ENCODE measurements around the gene DOCK1.
"Not testable (repeated sequence)": the region's sequence is repeated elsewhere in the genome, so short reads cannot be mapped to it uniquely, and the experiment has no call there.

The DOCK1 gene

GRCh38 chr10:127296696-127297095 is 391.5 kb downstream of the DOCK1 start:
- Histone ChIP-seq H3K36me3 (ENCODE audit: control insufficient read depth in 1 of 2, insufficient read depth in 2 of 2, low read depth in 1 of 2, low read length in 2 of 2) (peaks cover 9 to 16% of the 10 kb centered on the region in 2 experiments), H3K9ac (ENCODE audit: low read length) (no peak overlapping the region), H4K8ac (ENCODE audit: low read length) (no peak overlapping the region), H3K4me1 (ENCODE audit: control insufficient read depth, insufficient read depth, low read depth, low read length) (peaks cover 8% of the 10 kb centered on the region), H3K27me3 (ENCODE audit: control insufficient read depth in 1 of 2, insufficient read depth in 1 of 2, low read length in 2 of 2) (no peaks in the 10 kb centered on the region), H3K23ac (ENCODE audit: low read length in 2 of 2) (no peak overlapping the region), H2BK120ac (ENCODE audit: low read depth, low read length) (no peak overlapping the region), H3K79me1 (replicated peaks; ENCODE audit: low read length, poor library complexity, severe bottlenecking) (peaks cover 10% of the 10 kb centered on the region), H3K18ac (ENCODE audit: low read depth in 1 of 2, low read length in 2 of 2) (no peak overlapping the region), H3K27ac (ENCODE audit: low read length, poor library complexity, severe bottlenecking) (no peak overlapping the region), H2BK5ac (ENCODE audit: low read depth, low read length, poor library complexity, severe bottlenecking) (no peak overlapping the region), H2BK15ac (ENCODE audit: low read depth, poor library complexity, severe bottlenecking) (no peak overlapping the region), H2BK12ac (ENCODE audit: low read length in 2 of 2) (no peak overlapping the region), H3K4ac (ENCODE audit: low read depth in 1 of 2, low read length in 2 of 2) (no peak overlapping the region), H3K14ac (ENCODE audit: low read length in 2 of 2) (no peak overlapping the region), H3K4me3 (ENCODE audit: insufficient read depth in 1 of 2, low read depth in 1 of 2, low read length in 2 of 2) (no peak overlapping the region), H2AFZ (ENCODE audit: low read depth, low read length) (no peak overlapping the region), H2AK5ac (ENCODE audit: low read length, severe bottlenecking) (no peak overlapping the region), H4K91ac (ENCODE audit: low read length) (no peak overlapping the region), H3K4me2 (ENCODE audit: low read length, poor library complexity, severe bottlenecking) (no peak overlapping the region), H3K9me3 (ENCODE audit: control insufficient read depth, low read length) (no peaks in the 10 kb centered on the region)
- 93% methylated on average over 6 of the region's 6 CpGs for WGBS
- no peak for DNase-seq

- Histone ChIP-seq H3K36me3 (ENCODE audit: control insufficient read depth in 1 of 2, insufficient read depth in 2 of 2, low read depth in 1 of 2, low read length in 2 of 2) (peaks cover 5 to 11% of the 10 kb centered on the region in 2 experiments), H3K4me2 (ENCODE audit: low read length, poor library complexity, severe bottlenecking) (no peak overlapping the region), H3K79me1 (replicated peaks; ENCODE audit: low read length, poor library complexity, severe bottlenecking) (peaks cover 9% of the 10 kb centered on the region), H3K4me1 (ENCODE audit: control insufficient read depth, insufficient read depth, low read depth, low read length) (peaks cover 11% of the 10 kb centered on the region), H2BK120ac (ENCODE audit: low read depth, low read length) (no peak overlapping the region), H3K23ac (ENCODE audit: low read length in 2 of 2) (no peak overlapping the region), H3K4me3 (ENCODE audit: insufficient read depth in 1 of 2, low read depth in 1 of 2, low read length in 2 of 2) (no peak overlapping the region), H2BK5ac (ENCODE audit: low read depth, low read length, poor library complexity, severe bottlenecking) (no peak overlapping the region), H3K9me3 (ENCODE audit: control insufficient read depth, low read length) (no peaks in the 10 kb centered on the region), H4K8ac (ENCODE audit: low read length) (no peak overlapping the region), H3K9ac (ENCODE audit: low read length) (no peak overlapping the region), H4K91ac (ENCODE audit: low read length) (no peak overlapping the region), H3K27ac (ENCODE audit: low read length, poor library complexity, severe bottlenecking) (no peak overlapping the region), H3K18ac (ENCODE audit: low read depth in 1 of 2, low read length in 2 of 2) (no peak overlapping the region), H3K27me3 (ENCODE audit: control insufficient read depth in 1 of 2, insufficient read depth in 1 of 2, low read length in 2 of 2) (no peaks in the 10 kb centered on the region), H2AK5ac (ENCODE audit: low read length, severe bottlenecking) (no peak overlapping the region), H2BK15ac (ENCODE audit: low read depth, poor library complexity, severe bottlenecking) (no peak overlapping the region), H3K4ac (ENCODE audit: low read depth in 1 of 2, low read length in 2 of 2) (no peak overlapping the region), H3K14ac (ENCODE audit: low read length in 2 of 2) (no peak overlapping the region), H2AFZ (ENCODE audit: low read depth, low read length) (no peak overlapping the region), H2BK12ac (ENCODE audit: low read length in 2 of 2) (no peak overlapping the region)
- 62% methylated on average over 4 of the region's 4 CpGs for WGBS
- peak; percentile 41 for DNase-seq
These were observed 393.2 kb downstream of the DOCK1 start for GRCh38 chr10:127298381-127298780.

- H3K23ac ChIP-seq (ENCODE audit: low read length in 2 of 2); DNase-seq; H3K27me3 ChIP-seq (ENCODE audit: control insufficient read depth in 1 of 2, insufficient read depth in 1 of 2, low read length in 2 of 2); H2BK120ac ChIP-seq (ENCODE audit: low read depth, low read length); H3K9ac ChIP-seq (ENCODE audit: low read length); H3K9me3 ChIP-seq (ENCODE audit: control insufficient read depth, low read length); H3K27ac ChIP-seq (ENCODE audit: low read length, poor library complexity, severe bottlenecking); H4K91ac ChIP-seq (ENCODE audit: low read length); H3K4ac ChIP-seq (ENCODE audit: low read depth in 1 of 2, low read length in 2 of 2); H3K36me3 ChIP-seq (ENCODE audit: control insufficient read depth in 1 of 2, insufficient read depth in 2 of 2, low read depth in 1 of 2, low read length in 2 of 2); H3K4me3 ChIP-seq (ENCODE audit: insufficient read depth in 1 of 2, low read depth in 1 of 2, low read length in 2 of 2); H2AFZ ChIP-seq (ENCODE audit: low read depth, low read length); H4K8ac ChIP-seq (ENCODE audit: low read length); H3K14ac ChIP-seq (ENCODE audit: low read length in 2 of 2); H2BK12ac ChIP-seq (ENCODE audit: low read length in 2 of 2); H2AK5ac ChIP-seq (ENCODE audit: low read length, severe bottlenecking); H3K18ac ChIP-seq (ENCODE audit: low read depth in 1 of 2, low read length in 2 of 2); H3K4me2 ChIP-seq (ENCODE audit: low read length, poor library complexity, severe bottlenecking); H2BK5ac ChIP-seq (ENCODE audit: low read depth, low read length, poor library complexity, severe bottlenecking); H2BK15ac ChIP-seq (ENCODE audit: low read depth, poor library complexity, severe bottlenecking): not testable (repeated sequence)
- H3K79me1 ChIP-seq (replicated peaks; ENCODE audit: low read length, poor library complexity, severe bottlenecking): peaks cover 13% of the 10 kb centered on the region
- H3K4me1 ChIP-seq (ENCODE audit: control insufficient read depth, insufficient read depth, low read depth, low read length): peaks cover 11% of the 10 kb centered on the region
- 97% methylated on average over 11 of the region's 11 CpGs for WGBS
These were observed 394.0 kb downstream of the DOCK1 start for GRCh38 chr10:127299192-127299591.

GRCh38 chr10:127299956-127300689 is 394.9 kb downstream of the DOCK1 start:
- H3K9ac ChIP-seq (ENCODE audit: low read length): no peak overlapping the region
- 95% methylated on average over 13 of the region's 13 CpGs for WGBS
- peaks cover 0 to under 1% of the 10 kb centered on the region in 2 experiments for H3K36me3 ChIP-seq (ENCODE audit: control insufficient read depth in 1 of 2, insufficient read depth in 2 of 2, low read depth in 1 of 2, low read length in 2 of 2)

More at GRCh38 chr10:127299956-127300689, 394.9 kb downstream of the DOCK1 start:
- H2AK5ac ChIP-seq (ENCODE audit: low read length, severe bottlenecking): no peak overlapping the region
- H2BK5ac ChIP-seq (ENCODE audit: low read depth, low read length, poor library complexity, severe bottlenecking): no peak overlapping the region
- no peaks in the 10 kb centered on the region for H3K27me3 ChIP-seq (ENCODE audit: control insufficient read depth in 1 of 2, insufficient read depth in 1 of 2, low read length in 2 of 2)
- no peak overlapping the region for H4K8ac ChIP-seq (ENCODE audit: low read length)
- no peak overlapping the region for H2BK120ac ChIP-seq (ENCODE audit: low read depth, low read length)
- no peaks in the 10 kb centered on the region for H3K9me3 ChIP-seq (ENCODE audit: control insufficient read depth, low read length)
- H2BK12ac ChIP-seq (ENCODE audit: low read length in 2 of 2): no peak overlapping the region
- DNase-seq: no peak
- H4K91ac ChIP-seq (ENCODE audit: low read length): no peak overlapping the region
- no peak overlapping the region for H3K4me3 ChIP-seq (ENCODE audit: insufficient read depth in 1 of 2, low read depth in 1 of 2, low read length in 2 of 2)
- H2AFZ ChIP-seq (ENCODE audit: low read depth, low read length): no peak overlapping the region
- H3K79me1 ChIP-seq (replicated peaks; ENCODE audit: low read length, poor library complexity, severe bottlenecking): peaks cover 13% of the 10 kb centered on the region
- no peak overlapping the region for H3K27ac ChIP-seq (ENCODE audit: low read length, poor library complexity, severe bottlenecking)
- H3K14ac ChIP-seq (ENCODE audit: low read length in 2 of 2): no peak overlapping the region
- no peak overlapping the region for H3K23ac ChIP-seq (ENCODE audit: low read length in 2 of 2)
- H2BK15ac ChIP-seq (ENCODE audit: low read depth, poor library complexity, severe bottlenecking): no peak overlapping the region
- no peak overlapping the region for H3K18ac ChIP-seq (ENCODE audit: low read depth in 1 of 2, low read length in 2 of 2)
- H3K4me2 ChIP-seq (ENCODE audit: low read length, poor library complexity, severe bottlenecking): no peak overlapping the region
- H3K4ac ChIP-seq (ENCODE audit: low read depth in 1 of 2, low read length in 2 of 2): no peak overlapping the region
- peaks cover 11% of the 10 kb centered on the region for H3K4me1 ChIP-seq (ENCODE audit: control insufficient read depth, insufficient read depth, low read depth, low read length)
